Stimulated activated CD8-positive, alpha-beta memory T cell treated with anti-CD3 and anti-CD28 coated beads, Interleukin-7, amount 100 ng/mL, for 1 hour (primary cell): Measurements from ENCODE around the gene DSG2.
"Not testable (repeated sequence)": the region's sequence is repeated elsewhere in the genome, so short reads cannot be mapped to it uniquely, and the experiment has no call there.

ENCODE experiments used
- DNase-seq, 2 donors: peaks; one replicate each; pipeline ENCODE4 v3.0.0-alpha.2; 2020; ENCODE audit warnings: low read depth in 2 of 2

DSG2 gene

GRCh38 chr18:31497836-31498573 is at the start of gene DSG2:
DSG2 (plus strand) TSS chr18:31498177; CDS start chr18:31498252, 75 bp downstream.
- DNase-seq, result no peak

DNA sequence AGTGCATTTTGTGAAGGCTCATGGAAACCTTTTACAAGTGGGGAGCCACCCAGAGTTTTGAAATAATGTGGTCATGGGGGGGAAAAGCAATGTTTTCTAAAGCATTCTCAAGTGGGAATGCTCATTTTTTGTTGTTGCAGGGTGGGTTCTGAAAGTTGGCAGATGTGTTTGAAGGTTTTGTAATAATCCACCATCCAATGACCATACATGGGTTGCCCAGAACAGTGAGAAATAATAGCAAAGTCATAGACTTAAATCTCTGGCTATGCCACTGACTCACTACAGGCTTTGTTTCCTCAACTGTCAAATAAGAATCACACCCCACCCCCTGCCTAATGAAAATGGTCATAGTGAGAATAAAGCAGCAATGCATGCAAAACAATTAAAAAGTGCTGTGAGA is 47.6 kb upstream of the DSG2 start:
- no peak for DNase-seq

DNA sequence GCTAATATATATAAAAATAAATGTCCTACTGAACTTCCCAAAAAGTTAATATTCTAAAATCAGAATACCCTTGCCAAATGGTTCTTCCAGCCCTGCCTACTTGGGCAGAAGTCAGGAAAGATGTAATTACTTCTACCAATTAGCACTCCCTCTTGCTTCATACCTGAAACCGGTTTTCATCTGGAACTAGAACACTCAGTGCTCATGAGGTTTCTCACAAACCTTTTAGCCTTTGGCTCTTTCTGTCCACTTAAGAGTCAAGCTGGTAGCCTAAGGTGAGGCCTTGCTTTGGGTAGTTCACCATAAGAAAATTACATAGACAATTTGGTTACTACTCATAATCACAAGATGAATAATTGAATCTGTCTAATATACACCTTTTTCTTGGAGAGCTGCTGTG is 46.4 kb upstream of the DSG2 start:
- no peak for DNase-seq

DNA sequence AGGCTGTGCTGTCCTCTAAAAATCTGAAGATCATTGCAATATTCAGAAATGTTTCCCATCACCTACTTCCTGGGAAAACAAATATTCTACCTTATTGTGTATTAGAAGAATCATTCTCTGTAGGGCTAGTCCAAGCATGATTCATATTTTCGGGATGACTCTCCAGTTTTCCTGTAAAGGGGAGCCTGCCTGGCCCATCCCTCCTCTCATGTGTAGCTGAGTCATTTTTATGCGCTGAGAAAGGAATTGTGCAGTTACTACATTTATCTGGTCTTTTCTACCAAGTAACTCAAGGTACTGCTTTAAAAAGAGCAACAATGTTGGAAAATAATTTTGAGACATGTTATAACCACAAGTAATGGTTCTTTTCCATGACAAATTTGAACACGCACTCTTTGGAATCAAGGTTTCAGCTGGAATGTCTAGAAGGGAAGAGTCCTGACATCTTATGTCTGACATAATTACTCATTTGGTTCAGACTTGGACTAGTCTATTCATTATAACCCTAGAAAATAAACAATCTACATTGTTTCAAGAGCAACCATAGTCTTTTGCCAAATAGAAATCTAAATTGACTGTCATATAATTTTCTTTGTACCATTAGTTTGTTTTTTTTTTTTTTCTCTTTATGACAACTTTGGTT is 43.8 kb upstream of the DSG2 start:
- no peak for DNase-seq

GRCh38 chr18:31469629-31470028 is 28.3 kb upstream of the DSG2 start:
- no peak for DNase-seq

GRCh38 chr18:31478688-31479087 is 19.3 kb upstream of the DSG2 start:
- no peak for DNase-seq

GRCh38 chr18:31482051-31482450 is 15.9 kb upstream of the DSG2 start:
- no peak for DNase-seq

DNA sequence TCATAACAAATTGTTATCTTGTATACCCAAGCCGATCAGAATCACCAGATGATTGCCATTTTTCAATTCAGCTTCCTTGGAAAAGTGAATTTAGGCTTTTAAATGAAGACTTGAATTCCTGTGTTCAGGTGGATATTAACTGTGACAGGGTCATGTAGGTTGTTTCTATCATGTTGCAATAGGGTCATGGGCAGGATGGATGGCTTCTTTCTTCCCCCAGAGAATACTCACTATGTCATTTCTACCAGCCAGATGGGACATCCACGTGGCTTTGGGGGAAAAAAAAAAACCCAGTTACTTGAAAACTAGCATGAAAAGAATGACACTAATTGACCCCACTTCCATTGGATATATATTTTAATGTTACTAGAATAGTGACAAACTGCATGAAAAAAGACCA is 14.6 kb upstream of the DSG2 start:
- no peak for DNase-seq

DNA sequence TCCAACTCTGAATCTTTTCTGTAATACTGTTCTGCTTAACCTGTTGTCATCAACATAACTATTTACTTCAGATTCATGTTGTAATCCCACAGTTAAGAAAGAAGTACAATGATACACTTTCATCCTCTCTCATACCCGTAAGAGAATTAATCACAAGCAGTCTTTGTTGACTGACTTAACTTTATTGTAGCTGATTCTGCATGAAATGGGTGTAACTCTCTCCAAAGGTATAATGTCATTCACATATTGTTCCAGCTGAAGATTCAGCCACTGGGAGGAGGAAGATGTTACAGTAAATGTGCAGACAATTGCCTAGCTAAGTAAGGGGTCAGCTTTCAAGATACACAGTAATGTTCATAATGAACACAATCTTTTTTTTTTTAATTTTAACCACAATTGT is 13.5 kb upstream of the DSG2 start:
- no peak for DNase-seq

GRCh38 chr18:31486165-31486564 is 11.8 kb upstream of the DSG2 start:
- DNase-seq, result no peak

DNA sequence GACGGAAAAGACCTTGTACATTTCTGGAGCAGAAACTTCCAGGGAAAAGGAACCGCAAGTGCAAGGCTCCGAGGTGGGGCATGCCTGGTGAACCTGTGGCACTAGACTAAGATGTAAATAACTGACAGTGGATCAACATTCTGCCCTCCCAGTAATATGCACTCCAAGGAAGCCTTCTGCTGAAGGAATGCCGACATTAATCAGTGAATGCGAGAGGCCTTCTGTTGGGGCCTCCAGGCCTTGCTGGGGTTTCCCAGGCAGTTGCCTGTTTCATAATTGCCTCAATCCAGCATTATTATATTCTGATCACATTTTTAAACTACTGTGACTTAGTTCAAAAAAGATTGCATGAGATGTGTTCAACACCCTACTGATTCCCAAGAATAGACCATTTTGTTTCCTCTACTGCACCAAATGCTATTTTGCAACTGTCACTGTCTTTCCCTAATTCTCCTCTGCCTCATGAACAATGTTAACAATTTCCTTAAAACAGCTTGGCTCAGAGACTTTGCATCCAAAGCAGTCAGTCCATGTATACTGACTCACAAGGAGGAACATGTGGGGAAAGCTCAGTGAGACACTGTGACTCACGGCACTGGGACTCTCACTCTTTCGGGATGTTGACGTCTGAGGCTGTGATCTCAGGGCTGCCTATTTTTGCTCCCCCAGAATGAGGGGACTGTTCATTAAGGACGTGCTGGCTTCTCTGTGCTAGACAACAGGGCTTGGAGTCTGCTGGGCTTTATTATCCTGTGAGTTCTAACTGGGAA is 10.5 kb upstream of the DSG2 start:
- no peak for DNase-seq

DNA sequence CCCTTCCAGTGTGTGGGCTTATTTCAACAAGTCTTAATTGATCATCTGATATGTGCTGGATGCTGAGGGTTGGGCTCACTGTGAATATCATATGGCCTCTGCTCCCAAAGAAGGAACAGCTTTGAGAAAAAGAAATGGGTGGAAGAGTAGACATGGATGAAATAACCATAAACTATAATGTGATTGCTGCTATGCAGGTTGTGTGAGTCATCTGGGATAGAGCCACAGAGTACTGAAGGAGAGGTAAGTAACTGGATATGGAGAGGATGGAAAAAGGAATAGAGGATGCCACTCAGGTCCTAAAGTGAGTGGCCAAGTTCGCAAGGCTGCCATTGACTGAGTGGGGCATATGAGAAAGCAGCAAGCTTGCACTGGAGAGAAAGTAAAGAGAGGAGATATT is 8.7 kb upstream of the DSG2 start:
- no peak for DNase-seq

DNA sequence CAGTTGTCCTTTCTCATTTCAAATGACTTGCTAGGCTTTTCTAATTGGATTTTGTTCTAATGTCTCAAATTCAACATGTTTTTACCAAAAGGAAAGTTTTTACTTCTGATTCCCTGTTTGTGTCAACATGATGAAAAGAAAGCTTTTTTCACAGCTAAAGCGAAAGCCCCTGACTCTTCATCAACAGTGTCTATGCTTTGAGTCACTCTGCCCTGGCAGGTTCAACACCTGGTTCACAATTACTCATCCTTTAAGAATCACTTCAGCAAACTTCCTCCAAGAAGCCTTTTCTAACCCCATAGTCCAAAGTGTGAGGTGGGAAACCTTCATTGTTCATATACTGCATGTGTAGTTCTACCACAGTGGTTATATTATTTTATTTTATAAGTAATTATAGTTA is 7.6 kb upstream of the DSG2 start:
- DNase-seq, result no peak

DNA sequence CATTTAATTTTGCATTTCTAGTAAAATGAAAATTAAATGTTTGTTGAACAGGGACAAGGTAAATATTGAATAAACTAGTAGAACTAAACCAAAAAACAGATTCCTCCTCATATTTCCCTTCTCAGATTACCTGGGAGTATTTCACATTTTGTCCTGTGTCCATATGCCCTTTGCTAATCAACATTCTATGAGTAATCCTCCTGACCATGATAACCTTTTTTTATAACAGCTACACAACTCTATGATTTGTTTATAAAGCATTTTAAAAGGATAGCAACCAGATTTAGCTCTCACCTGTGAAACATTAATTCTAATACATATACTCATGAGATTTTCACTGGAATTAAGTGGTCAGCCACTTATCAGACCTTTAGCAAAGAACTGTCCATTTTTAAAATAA is 7.1 kb upstream of the DSG2 start:
- no peak for DNase-seq

GRCh38 chr18:31491586-31491985 is 6.4 kb upstream of the DSG2 start:
- DNase-seq, result no peak

- DNase-seq, result no peak
These were observed 5.3 kb upstream of the DSG2 start for GRCh38 chr18:31492671-31493070.

- DNase-seq, result no peak
These were observed 4.8 kb upstream of the DSG2 start for GRCh38 chr18:31493171-31493570.

GRCh38 chr18:31493941-31494340 is 4.0 kb upstream of the DSG2 start:
- DNase-seq, result no peak

DNA sequence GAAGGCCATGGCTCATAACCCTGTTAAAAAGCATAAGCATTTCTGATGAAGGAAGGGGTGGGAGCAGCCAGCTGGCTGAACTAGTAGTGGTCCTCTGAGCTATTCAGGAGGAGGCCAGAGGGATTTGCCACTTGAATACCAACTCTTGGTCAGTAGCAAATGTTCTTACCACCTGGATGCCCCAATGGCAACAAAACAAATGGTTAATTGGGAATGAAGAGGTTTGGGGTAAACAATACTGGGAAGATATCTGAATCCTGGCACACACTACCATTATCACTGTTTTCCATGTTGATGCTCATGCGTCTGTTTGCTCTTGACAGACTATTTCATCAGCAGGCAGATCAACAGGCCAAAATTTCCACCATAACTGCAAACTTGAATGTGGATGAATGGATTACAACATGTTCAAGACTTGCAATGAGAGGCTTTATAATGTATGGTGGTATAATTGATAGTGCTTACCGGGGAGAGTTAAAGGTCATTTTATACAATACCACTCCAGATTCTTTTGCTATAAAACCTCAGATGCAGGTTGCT is 3.2 kb upstream of the DSG2 start:
- DNase-seq, result not testable (repeated sequence)

- DNase-seq, result no peak
These were observed 557 bp upstream of the DSG2 start for GRCh38 chr18:31497404-31497835.

GRCh38 chr18:31498574-31499524 is 872 bp downstream of the DSG2 start:
- no peak for DNase-seq
